HepG2 (cell line): ENCODE data around the gene CCDC59. TPM values are rescaled to one million over a fixed set of nuclear protein-coding genes. Genes with fewer than 3 reads are reported as not detected.

Source experiments
- CBFB ChIP-seq: sonication (generic); formaldehyde crosslinking; IDR thresholded peaks from 2 replicates; pipeline ENCODE4 v1.4.0; 2020; ENCODE audit warnings: missing genetic modification reagents
- CC2D1A ChIP-seq: sonication (generic); formaldehyde crosslinking; IDR thresholded peaks from 2 replicates; pipeline ENCODE4 v1.8.1; 2023; ENCODE audit warnings: mild to moderate bottlenecking, missing genetic modification reagents
- EED ChIP-seq: sonication (generic); formaldehyde crosslinking; IDR thresholded peaks from 2 replicates; pipeline ENCODE4 v1.5.0; 2020; ENCODE audit warnings: mild to moderate bottlenecking, missing genetic modification reagents
- ESRRA ChIP-seq: sonication (generic); formaldehyde crosslinking; IDR thresholded peaks from 2 replicates; pipeline ENCODE4 v1.5.1; 2020; ENCODE audit warnings: mild to moderate bottlenecking, low read depth, missing genetic modification reagents
- GPN1 ChIP-seq: sonication (generic); formaldehyde crosslinking; IDR thresholded peaks from 2 replicates; pipeline ENCODE4 v1.5.1; 2020; ENCODE audit warnings: missing genetic modification reagents, borderline replicate concordance
- PAWR ChIP-seq: sonication (generic); formaldehyde crosslinking; IDR thresholded peaks from 2 replicates; pipeline ENCODE4 v1.4.0; 2020; ENCODE audit warnings: missing genetic modification reagents, mild to moderate bottlenecking, borderline replicate concordance
- RBM39 ChIP-seq: fragments of 200-400 bp; formaldehyde crosslinking; IDR thresholded peaks from one replicate; pipeline ENCODE4 v1.6.1; 2018; ENCODE audit warnings: antibody characterized with exemption, mild to moderate bottlenecking, low read depth, low read length; ENCODE audit not compliant: poor library complexity, severe bottlenecking
- RFXAP ChIP-seq: sonication (generic); formaldehyde crosslinking; IDR thresholded peaks from 2 replicates; pipeline ENCODE4 v1.4.0; 2020; ENCODE audit warnings: missing genetic modification reagents, borderline replicate concordance
- SAFB2 ChIP-seq: sonication (generic); formaldehyde crosslinking; IDR thresholded peaks from 2 replicates; pipeline ENCODE4 v1.5.1; 2020; ENCODE audit warnings: missing genetic modification reagents, low read depth, mild to moderate bottlenecking, borderline replicate concordance
- SATB2 ChIP-seq: sonication (generic); formaldehyde crosslinking; IDR thresholded peaks from 2 replicates; pipeline ENCODE4 v1.5.0; 2020; ENCODE audit warnings: missing genetic modification reagents
- YEATS2 ChIP-seq: sonication (generic); formaldehyde crosslinking; IDR thresholded peaks from 2 replicates; pipeline ENCODE4 v1.4.0; 2020; ENCODE audit warnings: missing genetic modification reagents, borderline replicate concordance
- ZC3H13 ChIP-seq: sonication (generic); formaldehyde crosslinking; IDR thresholded peaks from 2 replicates; pipeline ENCODE4 v1.8.1; 2023; ENCODE audit warnings: mild to moderate bottlenecking, missing genetic modification reagents, moderate library complexity
- ZFP62 ChIP-seq: sonication (generic); formaldehyde crosslinking; IDR thresholded peaks from 2 replicates; pipeline ENCODE4 v1.4.0; 2020; ENCODE audit warnings: missing genetic modification reagents
- ZNF17 ChIP-seq: sonication (generic); formaldehyde crosslinking; IDR thresholded peaks from 2 replicates; pipeline ENCODE4 v1.5.0; 2020; ENCODE audit warnings: mild to moderate bottlenecking, missing genetic modification reagents
- ZNF569 ChIP-seq: sonication (generic); formaldehyde crosslinking; IDR thresholded peaks from 2 replicates; pipeline ENCODE4 v1.5.0; 2020; ENCODE audit warnings: mild to moderate bottlenecking, missing genetic modification reagents, moderate library complexity, borderline replicate concordance
- ZNF670 ChIP-seq: sonication (generic); formaldehyde crosslinking; IDR thresholded peaks from 2 replicates; pipeline ENCODE4 v1.8.0; 2022; ENCODE audit warnings: mild to moderate bottlenecking, missing genetic modification reagents, borderline replicate concordance
- ZNF883 ChIP-seq: sonication (generic); formaldehyde crosslinking; IDR thresholded peaks from 2 replicates; pipeline ENCODE4 v1.5.1; 2020; ENCODE audit warnings: mild to moderate bottlenecking, missing genetic modification reagents; ENCODE audit errors: not compliant biosample characterization
- polyA plus RNA-seq, 8 experiments: library from polyadenylated mRNA; depleted of rRNA in 3 of 8; stranded (reverse) in 7 of 8; unstranded in 1 of 8; fragments of >200 nt; fragmentation: Illumina TruSeq in 4 of 8; extraction: Trizol in 4 of 8; gene quantifications; 2 replicates each; pipeline versions ENCODE4 v1.2.1 to v1.2.3, GENCODE V29; 2011 to 2016; ENCODE audit warnings: low read depth in 4 of 8, missing spikeins in 1 of 8, mixed read lengths in 1 of 8; ENCODE audit not compliant: insufficient read depth in 1 of 8
- total RNA-seq, 5 experiments: library from RNA; depleted of rRNA; stranded (reverse); fragments of >200 nt; fragmentation: Illumina TruSeq; extraction: Trizol; gene quantifications; 2 replicates each; pipeline ENCODE4 v1.2.3, GENCODE V29; 2016; ENCODE audit warnings: low read depth in 1 of 5
- TF ChIP-seq, protein P1 (sequence below): sonication (generic); formaldehyde crosslinking; IDR thresholded peaks from 2 replicates; pipeline ENCODE4 v1.4.0; 2020; ENCODE audit warnings: missing genetic modification reagents, mild to moderate bottlenecking, borderline replicate concordance
- TF ChIP-seq, protein P2 (sequence below): fragments of 450-650 bp; IDR thresholded peaks from 2 replicates; pipeline ENCODE4 v1.6.1; 2017
- TF ChIP-seq, protein P3 (sequence below): sonication (generic); formaldehyde crosslinking; IDR thresholded peaks from 2 replicates; pipeline ENCODE4 v1.8.1; 2023; ENCODE audit warnings: mild to moderate bottlenecking, missing genetic modification reagents, borderline replicate concordance
- TF ChIP-seq, protein P4 (sequence below): sonication (generic); formaldehyde crosslinking; IDR thresholded peaks from 2 replicates; pipeline ENCODE4 v1.4.0; 2020; ENCODE audit warnings: mild to moderate bottlenecking, low read depth, missing genetic modification reagents
- TF ChIP-seq, protein P5 (sequence below): sonication (generic); formaldehyde crosslinking; IDR thresholded peaks from 2 replicates; pipeline ENCODE4 v1.5.0; 2020; ENCODE audit warnings: missing genetic modification reagents, mild to moderate bottlenecking, borderline replicate concordance

CCDC59 gene
- total and polyA plus RNA-seq, 2 of the 13 experiments (the other 11 are each of a cell fraction or from before 2014, with no cell fraction given), result 16.1 to 81.3 TPM

DNA sequence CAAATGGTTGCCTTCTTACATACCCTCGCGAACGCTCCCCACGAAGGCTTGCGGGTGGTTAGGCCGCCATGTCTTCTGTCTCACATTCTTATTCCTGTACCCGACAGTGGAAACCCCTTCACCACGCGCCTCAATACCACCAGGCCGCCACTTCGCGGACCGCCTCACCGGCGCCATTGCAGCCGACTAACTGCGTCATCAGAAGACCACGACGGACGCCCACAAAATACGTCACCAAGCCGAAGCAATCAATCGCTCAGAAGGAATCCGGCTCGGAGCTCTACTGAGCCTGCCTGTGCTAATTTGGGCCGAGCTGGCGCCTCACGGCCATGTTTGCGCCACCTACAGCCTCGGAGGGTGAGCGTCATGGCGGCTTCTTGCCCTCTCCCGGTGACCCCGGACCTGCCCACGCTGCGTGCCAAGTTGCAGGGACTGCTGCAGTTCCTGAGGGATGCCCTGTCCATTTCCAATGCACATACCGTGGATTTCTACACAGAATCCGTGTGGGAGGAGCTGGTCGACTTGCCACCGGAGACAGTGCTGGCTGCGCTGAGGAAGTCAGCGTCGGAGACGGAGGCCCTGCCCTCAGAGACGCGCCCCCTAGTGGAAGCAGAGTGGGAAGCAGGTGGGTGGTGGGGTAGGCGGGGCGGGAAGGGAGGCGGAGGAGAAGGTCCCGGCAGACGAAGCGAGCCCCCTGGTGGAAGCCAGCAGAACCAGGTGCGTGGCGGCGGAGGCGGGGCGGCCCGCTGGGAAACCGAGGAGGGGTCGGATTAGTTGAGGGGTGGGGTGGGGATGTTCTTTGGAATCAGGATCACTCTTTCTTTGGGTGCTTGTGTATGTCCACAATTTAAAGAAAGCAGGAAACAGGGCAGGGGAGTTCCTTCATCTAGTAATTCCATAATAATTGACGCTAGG is at the start of gene CCDC59, which contains the start of gene METTL25 (continued):
- TF ChIP-seq CC2D1A (CRISPR knock-in tag) (no peak), GPN1 (no peak), CBFB (CRISPR knock-in tag) (peak; percentile 98), ZNF883 (peak; percentile 85), PAWR (CRISPR knock-in tag) (peak; percentile 93; the same call in 1 of the 2 replicates), ZNF670 (CRISPR knock-in tag) (peak; percentile 43; the same call in 1 of the 2 replicates), ZNF569 (CRISPR knock-in tag) (0 out of 2 replicates have a peak, but pooled peaks have one; percentile 64), EED (CRISPR knock-in tag) (peak; percentile 73), RFXAP (CRISPR knock-in tag) (peak; percentile 96), RBM39 (peak; percentile 100), YEATS2 (CRISPR knock-in tag) (peak; percentile 98), SATB2 (CRISPR knock-in tag) (0 out of 2 replicates have a peak, but pooled peaks have one; percentile 25), ESRRA (CRISPR knock-in tag) (peak; percentile 86; the same call in 1 of the 2 replicates), ZNF17 (CRISPR knock-in tag) (no peak), ZFP62 (CRISPR knock-in tag) (0 out of 2 replicates have a peak, but pooled peaks have one; percentile 79), ZC3H13 (CRISPR knock-in tag) (no peak; the same call in 1 of the 2 replicates), SAFB2 (CRISPR knock-in tag) (no peak)
- TF ChIP-seq, protein P1, sequence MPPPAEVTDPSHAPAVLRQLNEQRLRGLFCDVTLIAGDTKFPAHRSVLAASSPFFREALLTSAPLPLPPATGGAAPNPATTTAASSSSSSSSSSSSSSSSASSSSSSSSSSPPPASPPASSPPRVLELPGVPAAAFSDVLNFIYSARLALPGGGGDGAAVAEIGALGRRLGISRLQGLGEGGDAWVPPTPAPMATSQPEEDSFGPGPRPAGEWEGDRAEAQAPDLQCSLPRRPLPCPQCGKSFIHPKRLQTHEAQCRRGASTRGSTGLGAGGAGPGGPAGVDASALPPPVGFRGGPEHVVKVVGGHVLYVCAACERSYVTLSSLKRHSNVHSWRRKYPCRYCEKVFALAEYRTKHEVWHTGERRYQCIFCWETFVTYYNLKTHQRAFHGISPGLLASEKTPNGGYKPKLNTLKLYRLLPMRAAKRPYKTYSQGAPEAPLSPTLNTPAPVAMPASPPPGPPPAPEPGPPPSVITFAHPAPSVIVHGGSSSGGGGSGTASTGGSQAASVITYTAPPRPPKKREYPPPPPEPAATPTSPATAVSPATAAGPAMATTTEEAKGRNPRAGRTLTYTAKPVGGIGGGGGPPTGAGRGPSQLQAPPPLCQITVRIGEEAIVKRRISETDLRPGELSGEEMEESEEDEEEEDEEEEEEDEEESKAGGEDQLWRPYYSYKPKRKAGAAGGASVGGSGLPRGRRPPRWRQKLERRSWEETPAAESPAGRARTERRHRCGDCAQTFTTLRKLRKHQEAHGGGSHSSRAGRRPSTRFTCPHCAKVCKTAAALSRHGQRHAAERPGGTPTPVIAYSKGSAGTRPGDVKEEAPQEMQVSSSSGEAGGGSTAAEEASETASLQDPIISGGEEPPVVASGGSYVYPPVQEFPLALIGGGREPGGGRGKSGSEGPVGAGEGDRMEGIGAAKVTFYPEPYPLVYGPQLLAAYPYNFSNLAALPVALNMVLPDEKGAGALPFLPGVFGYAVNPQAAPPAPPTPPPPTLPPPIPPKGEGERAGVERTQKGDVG (CRISPR knock-in tag), result no peak
- TF ChIP-seq, protein P2, sequence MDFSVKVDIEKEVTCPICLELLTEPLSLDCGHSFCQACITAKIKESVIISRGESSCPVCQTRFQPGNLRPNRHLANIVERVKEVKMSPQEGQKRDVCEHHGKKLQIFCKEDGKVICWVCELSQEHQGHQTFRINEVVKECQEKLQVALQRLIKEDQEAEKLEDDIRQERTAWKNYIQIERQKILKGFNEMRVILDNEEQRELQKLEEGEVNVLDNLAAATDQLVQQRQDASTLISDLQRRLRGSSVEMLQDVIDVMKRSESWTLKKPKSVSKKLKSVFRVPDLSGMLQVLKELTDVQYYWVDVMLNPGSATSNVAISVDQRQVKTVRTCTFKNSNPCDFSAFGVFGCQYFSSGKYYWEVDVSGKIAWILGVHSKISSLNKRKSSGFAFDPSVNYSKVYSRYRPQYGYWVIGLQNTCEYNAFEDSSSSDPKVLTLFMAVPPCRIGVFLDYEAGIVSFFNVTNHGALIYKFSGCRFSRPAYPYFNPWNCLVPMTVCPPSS, result no peak
- TF ChIP-seq, protein P3, sequence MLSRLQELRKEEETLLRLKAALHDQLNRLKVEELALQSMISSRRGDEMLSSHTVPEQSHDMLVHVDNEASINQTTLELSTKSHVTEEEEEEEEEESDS (CRISPR knock-in tag), result no peak; the same call in 1 of the 2 replicates
- TF ChIP-seq, protein P4, sequence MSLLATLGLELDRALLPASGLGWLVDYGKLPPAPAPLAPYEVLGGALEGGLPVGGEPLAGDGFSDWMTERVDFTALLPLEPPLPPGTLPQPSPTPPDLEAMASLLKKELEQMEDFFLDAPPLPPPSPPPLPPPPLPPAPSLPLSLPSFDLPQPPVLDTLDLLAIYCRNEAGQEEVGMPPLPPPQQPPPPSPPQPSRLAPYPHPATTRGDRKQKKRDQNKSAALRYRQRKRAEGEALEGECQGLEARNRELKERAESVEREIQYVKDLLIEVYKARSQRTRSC (CRISPR knock-in tag), result peak; percentile 79; the same call in 1 of the 2 replicates
- TF ChIP-seq, protein P5, sequence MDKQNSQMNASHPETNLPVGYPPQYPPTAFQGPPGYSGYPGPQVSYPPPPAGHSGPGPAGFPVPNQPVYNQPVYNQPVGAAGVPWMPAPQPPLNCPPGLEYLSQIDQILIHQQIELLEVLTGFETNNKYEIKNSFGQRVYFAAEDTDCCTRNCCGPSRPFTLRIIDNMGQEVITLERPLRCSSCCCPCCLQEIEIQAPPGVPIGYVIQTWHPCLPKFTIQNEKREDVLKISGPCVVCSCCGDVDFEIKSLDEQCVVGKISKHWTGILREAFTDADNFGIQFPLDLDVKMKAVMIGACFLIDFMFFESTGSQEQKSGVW, result no peak
